SJSA1 (cell line): ENCODE results near the gene ACCS. TPM values are rescaled to one million over a fixed set of nuclear protein-coding genes. Genes with fewer than 3 reads are reported as not detected.

Source experiments
- DNase-seq, 2 experiments: peaks; one replicate each; pipeline ENCODE4 v3.0.0-alpha.2; 2015 to 2020; ENCODE audit warnings: low spot score in 2 of 2, low read depth in 1 of 2
- H3K27ac ChIP-seq: fragments of 250-450 bp; sonication (Bioruptor Pico); 2 replicates; pipeline ENCODE4 v1.5.1; 2020; ENCODE audit warnings: mild to moderate bottlenecking, moderate library complexity
- H3K27me3 ChIP-seq: fragments of 250-450 bp; sonication (Bioruptor Pico); replicated peaks from 2 replicates; pipeline ENCODE4 v1.5.1; 2020; ENCODE audit warnings: mild to moderate bottlenecking, moderate library complexity
- H3K36me3 ChIP-seq: fragments of 250-450 bp; sonication (Bioruptor Pico); 2 replicates; pipeline ENCODE4 v1.5.1; 2020; ENCODE audit warnings: mild to moderate bottlenecking
- H3K4me1 ChIP-seq: fragments of 250-450 bp; sonication (Bioruptor Pico); replicated peaks from 2 replicates; pipeline ENCODE4 v1.6.1; 2021; ENCODE audit warnings: mild to moderate bottlenecking
- H3K4me3 ChIP-seq: fragments of 250-450 bp; sonication (Bioruptor Pico); 2 replicates; pipeline ENCODE4 v1.5.1; 2020; ENCODE audit warnings: mild to moderate bottlenecking
- H3K9me3 ChIP-seq: fragments of 250-450 bp; sonication (Bioruptor Pico); replicated peaks from 2 replicates; pipeline ENCODE4 v1.5.1; 2020; ENCODE audit warnings: mild to moderate bottlenecking
- total RNA-seq: library from RNA; depleted of rRNA; stranded (reverse); fragments of >200 nt; shearing (Covaris generic); gene quantifications from 2 replicates; pipeline ENCODE4 v1.2.3, GENCODE V29; 2014; rRNA removed

The ACCS gene
- total RNA-seq, 1 experiment from 2014 or later = 5.3 TPM

DNA sequence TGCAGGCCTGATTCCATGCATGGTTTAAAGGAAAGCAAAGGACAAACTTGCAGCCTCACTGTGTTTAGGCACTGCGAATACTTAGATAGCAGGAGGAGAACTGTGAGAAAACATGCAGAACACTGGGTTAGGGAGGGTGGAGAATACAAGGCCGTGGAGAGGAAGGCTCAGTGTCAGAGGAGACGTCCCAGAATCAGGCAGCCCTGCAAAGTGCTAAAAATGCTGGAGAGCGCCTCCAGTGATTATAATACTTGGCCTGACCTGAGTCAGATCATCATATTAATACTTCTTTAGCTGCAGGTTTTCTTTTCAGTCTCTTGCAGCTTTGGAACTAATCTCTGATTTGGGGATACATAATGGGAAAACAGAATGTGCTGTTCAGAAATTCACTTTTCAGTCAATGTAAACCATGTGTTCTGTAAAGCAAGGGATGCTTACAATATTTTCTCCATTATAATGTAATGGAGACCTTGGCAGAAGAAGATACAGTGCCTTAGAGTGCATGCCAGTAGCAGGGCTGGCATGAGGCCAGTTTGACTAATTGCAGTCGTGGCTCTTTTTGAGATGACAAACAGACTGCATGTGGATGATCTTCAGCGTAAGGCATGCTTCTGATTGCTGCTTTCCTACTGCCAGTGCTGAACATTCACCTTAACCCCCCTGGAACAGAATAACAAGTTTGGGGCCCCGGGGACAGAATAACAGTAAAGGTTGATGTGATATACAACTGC, 46.2 kb downstream of the ACCS start:
- Histone ChIP-seq H3K27ac (no peak overlapping the region), H3K4me3 (no peak overlapping the region), H3K27me3 (no peaks in the 10 kb centered on the region), H3K9me3 (no peaks in the 10 kb centered on the region), H3K36me3 (peaks cover 66% of the 10 kb centered on the region), H3K4me1 (no peaks in the 10 kb centered on the region)
- DNase-seq = no peak

DNA sequence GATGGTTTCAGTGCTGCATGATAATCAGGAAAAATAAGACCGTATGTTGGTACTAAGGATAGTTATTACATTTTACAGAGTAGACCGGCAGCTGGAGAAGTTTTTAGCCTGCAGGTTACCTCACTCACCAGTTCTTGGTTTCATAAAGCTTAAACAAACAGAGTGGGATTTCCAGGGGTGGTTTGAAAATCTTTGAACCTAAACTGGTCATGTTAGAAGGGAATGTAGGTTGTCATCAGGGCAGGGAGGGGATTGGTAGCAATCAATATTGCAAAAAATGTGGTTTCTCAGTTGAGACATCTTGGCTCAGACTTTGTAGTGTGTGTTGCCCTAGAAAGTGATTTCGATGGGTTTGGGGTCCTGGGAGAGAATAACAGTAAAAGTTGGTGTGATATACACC, 46.9 kb downstream of the ACCS start:
- DNase-seq = no peak
- Histone ChIP-seq H3K4me1 (no peaks in the 10 kb centered on the region), H3K27me3 (no peaks in the 10 kb centered on the region), H3K27ac (no peak overlapping the region), H3K9me3 (no peaks in the 10 kb centered on the region), H3K36me3 (peaks cover 67% of the 10 kb centered on the region), H3K4me3 (no peak overlapping the region)

DNA sequence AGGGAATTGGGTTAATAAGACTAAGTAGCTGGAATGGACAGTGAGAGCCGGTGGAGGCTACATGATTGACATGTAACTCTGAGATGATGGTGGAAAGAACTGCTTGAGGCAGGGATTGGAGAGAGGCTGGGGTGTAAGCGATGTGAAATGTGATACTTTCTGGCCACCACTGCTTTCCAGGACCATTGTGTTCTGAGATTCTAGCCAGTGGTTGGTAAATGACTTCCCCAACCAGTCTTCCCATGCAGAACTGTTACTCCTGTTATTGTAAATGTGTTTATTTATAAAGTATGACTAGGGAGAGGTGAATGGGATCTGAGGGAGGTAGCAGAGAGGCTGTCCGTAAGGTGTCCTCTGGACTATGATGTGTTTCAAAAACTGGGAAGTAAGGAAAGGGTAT, 47.5 kb downstream of the ACCS start:
- H3K4me1 ChIP-seq = no peaks in the 10 kb centered on the region
- DNase-seq = no peak
- H3K36me3 ChIP-seq = peaks cover 63% of the 10 kb centered on the region
- H3K27ac ChIP-seq = no peak overlapping the region
- no peaks in the 10 kb centered on the region for H3K27me3 ChIP-seq
- H3K4me3 ChIP-seq = no peak overlapping the region
- H3K9me3 ChIP-seq = no peaks in the 10 kb centered on the region

DNA sequence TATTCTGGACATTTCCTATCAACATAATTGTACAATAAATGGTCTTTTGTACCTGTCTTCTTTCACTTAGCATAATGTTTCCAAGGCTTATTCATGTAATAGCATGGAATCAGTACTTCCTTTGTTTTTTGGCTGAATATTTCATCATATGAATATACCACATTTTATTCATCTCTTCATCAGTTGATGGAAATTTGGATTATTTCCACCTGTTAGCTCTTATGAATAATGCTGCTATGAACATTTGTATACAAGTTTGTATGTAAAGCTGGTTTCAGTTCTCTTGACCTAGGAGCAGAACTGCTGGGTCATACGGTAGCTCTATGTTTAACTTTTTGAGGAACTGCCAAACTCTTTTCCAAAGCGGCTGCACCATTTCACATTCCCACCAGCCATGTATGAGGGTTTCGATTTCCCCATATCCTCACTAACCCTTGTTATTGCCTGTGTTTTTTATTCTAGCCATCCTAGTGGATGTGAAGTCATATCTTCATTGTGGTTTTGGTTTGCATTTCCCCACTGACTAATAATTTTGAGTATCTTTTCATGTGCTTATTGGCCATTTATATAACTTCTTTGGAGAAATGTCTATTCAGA, 50.3 kb downstream of the ACCS start:
- no peaks in the 10 kb centered on the region for H3K9me3 ChIP-seq
- DNase-seq = no peak
- H3K4me3 ChIP-seq = no peak overlapping the region
- no peaks in the 10 kb centered on the region for H3K27me3 ChIP-seq
- H3K4me1 ChIP-seq = no peaks in the 10 kb centered on the region
- peaks cover 51% of the 10 kb centered on the region for H3K36me3 ChIP-seq
- H3K27ac ChIP-seq = no peak overlapping the region

DNA sequence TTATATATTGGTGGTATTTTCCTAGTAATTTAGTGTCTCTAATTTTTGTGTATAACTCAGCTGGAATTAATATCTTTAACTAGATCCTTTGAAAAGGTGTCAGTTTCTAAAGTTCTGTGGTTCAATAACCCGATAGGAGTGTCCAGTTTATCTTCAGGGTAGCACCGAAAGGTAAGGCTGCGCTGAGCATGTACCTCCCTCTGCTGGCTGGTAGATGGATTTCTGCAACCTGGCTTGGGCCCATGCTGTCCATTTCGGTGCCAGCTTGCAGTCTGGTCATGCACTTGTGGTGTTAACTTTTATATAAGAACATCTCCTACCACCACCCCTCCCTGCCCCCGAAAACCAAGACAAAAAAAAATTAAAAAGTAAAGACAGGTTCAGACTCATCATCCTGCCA, 54.1 kb downstream of the ACCS start:
- no peaks in the 10 kb centered on the region for H3K27me3 ChIP-seq
- no peak overlapping the region for H3K27ac ChIP-seq
- peaks cover 3% of the 10 kb centered on the region; the same call in 1 of the 2 replicates for H3K4me1 ChIP-seq
- H3K36me3 ChIP-seq = peaks cover 35% of the 10 kb centered on the region
- H3K9me3 ChIP-seq = no peaks in the 10 kb centered on the region
- no peak overlapping the region for H3K4me3 ChIP-seq
- DNase-seq = peak in 1 of 2 experiments; percentile 46

DNA sequence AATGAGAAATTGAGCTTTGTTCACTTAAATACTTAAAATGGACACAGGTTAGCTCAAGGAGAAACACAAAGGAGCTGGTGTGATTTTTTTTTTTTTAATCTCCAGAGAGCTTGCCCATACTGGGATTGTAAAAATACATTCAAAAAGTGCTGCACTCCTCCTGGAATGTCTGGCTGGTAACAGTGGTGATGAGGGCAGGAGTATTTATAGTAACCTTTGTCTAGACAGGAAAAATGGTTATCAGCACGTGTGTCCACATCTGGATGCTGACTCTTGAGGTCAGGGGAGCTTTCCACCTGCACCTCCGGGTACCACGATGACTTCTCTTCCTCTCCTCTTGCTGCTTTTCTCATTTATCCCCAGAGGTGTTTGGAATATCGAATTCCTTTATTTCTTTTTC, 59.5 kb downstream of the ACCS start:
- Histone ChIP-seq H3K9me3 (no peaks in the 10 kb centered on the region), H3K36me3 (peaks cover 55% of the 10 kb centered on the region), H3K4me3 (no peak overlapping the region), H3K27ac (no peak overlapping the region), H3K27me3 (no peaks in the 10 kb centered on the region), H3K4me1 (peaks cover 3% of the 10 kb centered on the region; the same call in 1 of the 2 replicates)
- no peak for DNase-seq

DNA sequence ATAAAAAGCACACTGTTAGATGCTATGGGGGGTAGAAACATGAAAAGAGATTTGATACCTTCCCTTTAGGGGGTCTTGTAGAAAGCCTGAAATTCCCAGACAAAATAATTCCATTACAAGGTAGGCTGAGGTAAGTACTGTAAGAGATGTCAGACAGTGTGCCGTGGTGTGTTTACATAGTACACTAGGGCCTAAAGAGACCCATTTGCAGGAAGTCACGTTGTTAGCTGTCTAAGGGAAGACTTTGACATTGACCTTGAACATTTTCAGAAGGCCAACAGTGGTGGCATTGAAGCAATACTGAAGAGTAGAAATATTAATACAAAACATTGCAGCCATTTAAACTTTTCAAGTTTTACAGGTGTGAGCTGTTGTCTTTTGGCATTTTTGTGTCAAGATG, 60.2 kb downstream of the ACCS start:
- Histone ChIP-seq H3K27ac (no peak overlapping the region), H3K9me3 (no peaks in the 10 kb centered on the region), H3K4me3 (no peak overlapping the region), H3K36me3 (peaks cover 62% of the 10 kb centered on the region), H3K4me1 (peaks cover 3% of the 10 kb centered on the region; the same call in 1 of the 2 replicates), H3K27me3 (no peaks in the 10 kb centered on the region)
- DNase-seq = no peak

DNA sequence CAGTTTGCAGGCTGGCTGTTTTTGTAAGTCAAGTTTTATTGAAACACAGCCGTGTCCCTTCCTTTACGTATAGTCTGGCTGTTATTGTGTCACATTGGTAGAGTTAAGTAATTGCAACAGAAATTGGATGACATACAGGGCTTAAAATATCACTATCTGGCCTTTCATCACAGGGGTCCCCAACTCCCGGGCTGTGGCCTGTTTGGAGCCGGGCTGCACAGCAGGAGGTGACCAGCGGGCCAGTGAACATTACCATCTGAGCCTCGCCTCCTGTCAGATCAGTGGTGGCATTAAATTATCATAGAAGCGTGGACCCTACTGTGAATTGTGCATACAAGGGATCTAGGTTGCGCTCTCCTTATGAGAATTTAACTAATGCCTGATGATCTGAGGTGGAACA, 61.1 kb downstream of the ACCS start:
- Histone ChIP-seq H3K36me3 (peaks cover 63% of the 10 kb centered on the region), H3K9me3 (no peaks in the 10 kb centered on the region), H3K27me3 (no peaks in the 10 kb centered on the region), H3K27ac (no peak overlapping the region), H3K4me3 (no peak overlapping the region), H3K4me1 (peaks cover 3% of the 10 kb centered on the region; the same call in 1 of the 2 replicates)
- DNase-seq = no peak

DNA sequence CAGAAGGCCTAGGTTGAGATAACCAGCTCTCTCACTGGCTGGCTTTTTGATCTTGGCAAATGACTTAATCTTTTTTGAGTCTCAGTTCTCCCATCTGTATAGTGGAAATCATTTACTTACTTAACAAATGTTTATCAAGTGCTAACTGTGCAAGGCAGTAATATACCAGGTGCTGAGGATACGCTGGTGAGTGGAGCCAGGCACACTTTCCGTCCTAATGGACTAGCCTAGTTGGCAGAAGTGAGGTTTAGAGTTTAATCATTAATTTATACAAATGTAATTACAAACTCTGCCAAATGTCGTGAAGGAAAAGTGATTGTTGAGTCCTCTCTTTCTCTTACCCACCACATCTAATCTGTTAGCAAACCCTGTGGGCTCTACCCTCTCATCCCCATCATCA, 62.7 kb downstream of the ACCS start:
- no peak for DNase-seq
- Histone ChIP-seq H3K9me3 (no peaks in the 10 kb centered on the region), H3K36me3 (peaks cover 66% of the 10 kb centered on the region), H3K4me3 (no peak overlapping the region), H3K27me3 (no peaks in the 10 kb centered on the region), H3K4me1 (peaks cover 3% of the 10 kb centered on the region), H3K27ac (no peak overlapping the region)

DNA sequence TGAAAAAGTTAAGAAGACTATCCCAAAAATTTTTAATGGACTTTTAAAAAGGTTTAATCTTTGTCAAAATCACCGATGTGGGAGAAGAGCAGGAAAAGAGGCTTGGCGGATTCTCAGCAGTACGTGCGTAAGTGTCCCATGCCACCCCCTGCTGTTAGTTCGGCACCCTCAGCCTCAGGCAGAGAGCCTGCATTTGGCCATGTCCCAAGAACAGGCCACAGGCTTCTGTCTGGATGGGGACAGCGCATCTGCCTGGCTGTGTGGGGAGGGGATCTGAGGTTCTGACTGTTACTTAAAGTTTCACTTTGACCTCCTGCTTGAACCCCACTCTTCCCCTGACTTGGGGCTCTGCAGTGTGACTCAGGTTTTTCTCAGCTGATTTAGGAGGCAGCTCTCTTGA, 64.7 kb downstream of the ACCS start:
- H3K4me1 ChIP-seq = peaks cover 16% of the 10 kb centered on the region
- H3K4me3 ChIP-seq = no peak overlapping the region
- DNase-seq = no peak
- H3K36me3 ChIP-seq = peaks cover 63% of the 10 kb centered on the region
- H3K27ac ChIP-seq = no peak overlapping the region
- no peaks in the 10 kb centered on the region for H3K27me3 ChIP-seq
- H3K9me3 ChIP-seq = no peaks in the 10 kb centered on the region

DNA sequence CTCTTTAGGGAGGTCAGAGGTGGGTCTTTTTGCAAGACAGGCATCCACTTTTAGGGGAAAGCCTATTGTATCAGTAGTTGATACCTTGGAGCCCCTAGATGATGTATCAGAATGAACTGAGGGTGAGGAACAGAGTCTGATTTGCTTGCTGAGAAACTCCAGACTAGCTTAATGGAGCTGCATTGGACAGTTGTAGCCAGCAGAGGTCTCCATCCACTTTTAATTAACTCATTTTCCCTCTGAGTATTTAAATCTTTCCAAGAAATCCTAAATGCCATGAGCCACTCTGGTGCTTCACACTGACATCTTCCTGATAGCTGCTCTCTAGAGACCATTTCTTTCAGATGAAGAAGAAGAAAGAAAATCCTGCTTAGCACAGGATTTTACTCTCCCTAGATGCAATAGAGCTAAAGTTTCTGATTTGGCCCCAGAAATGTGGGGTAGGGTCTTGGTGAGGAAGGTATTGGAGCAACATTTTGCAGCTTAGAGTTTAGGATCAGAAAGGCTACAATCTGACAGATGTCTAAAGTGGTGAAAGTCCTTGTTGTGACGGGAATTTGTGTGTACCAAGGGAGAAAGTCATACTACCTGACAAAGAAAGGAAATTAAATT, 67.4 kb downstream of the ACCS start:
- no peaks in the 10 kb centered on the region for H3K9me3 ChIP-seq
- H3K27me3 ChIP-seq = no peaks in the 10 kb centered on the region
- H3K4me1 ChIP-seq = peaks cover 43% of the 10 kb centered on the region
- peaks cover 38% of the 10 kb centered on the region for H3K36me3 ChIP-seq
- no peak overlapping the region for H3K27ac ChIP-seq
- no peak overlapping the region for H3K4me3 ChIP-seq
- DNase-seq = peak in 1 of 2 experiments; percentile 59

Other genes starting within 250 kb of the ACCS start
- 78.0 and 127 TPM in 2 replicates for gene ALKBH3, start 185.4 kb upstream of the ACCS start, total RNA-seq
- gene C11orf96, start 123.6 kb upstream of the ACCS start, total RNA-seq = 345 and 479 TPM in 2 replicates
- 0.41 and 0.58 TPM in 2 replicates for gene ACCSL, start 18.3 kb upstream of the ACCS start, total RNA-seq
- gene EXT2, start 29.4 kb downstream of the ACCS start, total RNA-seq = 168 and 202 TPM in 2 replicates
- 30.3 and 41.6 TPM in 2 replicates for gene ALX4, start 243.9 kb downstream of the ACCS start, total RNA-seq